PC-3 (cell line): ENCODE measurements around the gene C1orf141. TPM values are rescaled to one million over a fixed set of nuclear protein-coding genes. Genes with fewer than 3 reads are reported as not detected.
"Not testable (repeated sequence)": the region's sequence is repeated elsewhere in the genome, so short reads cannot be mapped to it uniquely, and the experiment has no call there.

ENCODE experiments used
- ATAC-seq: fragments of 200-7000 bp; cut with Tn5 transposase; 2 replicates; pipeline ENCODE4 v1.9.1; 2020; ENCODE audit warnings: mild to moderate bottlenecking, moderate library complexity
- BruUV-seq: library from RNA; stranded (reverse); fragments of 400-500 nt; replicated peaks from 2 replicates; lab custom pipeline; 2021; lab: Mats Ljungman, UMichigan
- CTCF ChIA-PET: fragments of 300-600 bp; sonication (Branson Sonifier 250); formaldehyde crosslinking; loops from one replicate; lab custom pipeline; 2022; ENCODE audit warnings: antibody characterized with exemption; lab: Charles Lee
- POLR2A ChIA-PET: fragments of 300-600 bp; sonication (Branson Sonifier 250); formaldehyde crosslinking; loops from one replicate; lab custom pipeline; 2022; ENCODE audit warnings: antibody characterized with exemption; ENCODE audit not compliant: unreplicated experiment; lab: Charles Lee
- DNase-seq: peaks from one replicate; pipeline ENCODE4 v3.0.0-alpha.2; 2015
- H2AFZ ChIP-seq: fragments of 300-600 bp; sonication (generic); 2 replicates; pipeline ENCODE4 v1.6.0; 2016; ENCODE audit warnings: antibody characterized with exemption, low read length
- H3F3A ChIP-seq: fragments of 300-600 bp; sonication (generic); one replicate; pipeline ENCODE4 v1.6.0; 2017; ENCODE audit warnings: antibody characterized with exemption, low read length, control low read depth, mild to moderate bottlenecking; ENCODE audit not compliant: unreplicated experiment
- H3K27ac ChIP-seq: fragments of 300-600 bp; sonication (generic); 2 replicates; pipeline ENCODE4 v1.5.1; 2016; ENCODE audit warnings: mild to moderate bottlenecking, low read length
- H3K27me3 ChIP-seq: fragments of 300-600 bp; sonication (generic); 2 replicates; pipeline ENCODE4 v1.6.1; 2016; ENCODE audit warnings: low read length, mixed read lengths
- H3K36me3 ChIP-seq: fragments of 300-600 bp; sonication (generic); 2 replicates; pipeline ENCODE4 v1.6.1; 2016; ENCODE audit warnings: low read depth, mixed run types, low read length, mixed read lengths
- H3K4me1 ChIP-seq: fragments of 300-600 bp; sonication (generic); 2 replicates; pipeline ENCODE4 v1.5.1; 2016; ENCODE audit warnings: low read length; ENCODE audit not compliant: insufficient read depth
- H3K4me2 ChIP-seq: fragments of 300-600 bp; sonication (generic); 2 replicates; pipeline ENCODE4 v1.6.0; 2016; ENCODE audit warnings: low read length
- H3K4me3 ChIP-seq: fragments of 300-600 bp; sonication (generic); 2 replicates; pipeline ENCODE4 v1.5.1; 2016; ENCODE audit warnings: mild to moderate bottlenecking, low read length, mixed read lengths
- H3K79me2 ChIP-seq: fragments of 300-600 bp; sonication (generic); 2 replicates; pipeline ENCODE4 v1.6.1; 2017; ENCODE audit warnings: low read length, mixed read lengths
- H3K9ac ChIP-seq: fragments of 300-600 bp; sonication (generic); 2 replicates; pipeline ENCODE4 v1.6.0; 2016; ENCODE audit warnings: mild to moderate bottlenecking, low read length
- H3K9me2 ChIP-seq: fragments of 300-600 bp; sonication (generic); replicated peaks from 2 replicates; pipeline ENCODE4 v1.6.1; 2016; ENCODE audit warnings: mixed run types, low read length, mixed read lengths
- H3K9me3 ChIP-seq: fragments of 300-600 bp; sonication (generic); 2 replicates; pipeline ENCODE4 v1.6.1; 2016; ENCODE audit warnings: low read length, mixed read lengths
- H4K20me1 ChIP-seq: fragments of 300-600 bp; sonication (generic); 2 replicates; pipeline ENCODE4 v1.6.1; 2016; ENCODE audit warnings: low read length, mixed read lengths
- EZH2 ChIP-seq: fragments of 300-600 bp; sonication (generic); IDR thresholded peaks from one replicate; pipeline ENCODE4 v1.6.1; 2017; ENCODE audit warnings: antibody characterized with exemption, mild to moderate bottlenecking, low read length; ENCODE audit not compliant: unreplicated experiment
- EZH2phosphoT487 ChIP-seq: fragments of 300-600 bp; sonication (generic); IDR thresholded peaks from 2 replicates; pipeline ENCODE4 v1.6.1; 2018; ENCODE audit warnings: mild to moderate bottlenecking, antibody characterized with exemption, low read length, borderline replicate concordance
- intact Hi-C: fragments of 100-400 bp; cut with micrococcal nuclease; formaldehyde crosslinking; loops from 2 replicates; pipeline ENCODE4 v1.9.0; 2023
- total RNA-seq: library from RNA; depleted of rRNA; stranded (reverse); fragments of >200 nt; gene quantifications from 2 replicates; pipeline ENCODE4 v1.2.3, GENCODE V29; 2014
- TF ChIP-seq, protein P1 (sequence below): fragments of 300-600 bp; sonication (generic); conservative IDR thresholded peaks from 2 replicates; pipeline ENCODE4 v1.5.1; 2017; ENCODE audit warnings: antibody characterized with exemption, low read depth, mild to moderate bottlenecking, low read length

C1orf141 gene
- total RNA-seq, 1 experiment from 2014 or later = not detected

DNA sequence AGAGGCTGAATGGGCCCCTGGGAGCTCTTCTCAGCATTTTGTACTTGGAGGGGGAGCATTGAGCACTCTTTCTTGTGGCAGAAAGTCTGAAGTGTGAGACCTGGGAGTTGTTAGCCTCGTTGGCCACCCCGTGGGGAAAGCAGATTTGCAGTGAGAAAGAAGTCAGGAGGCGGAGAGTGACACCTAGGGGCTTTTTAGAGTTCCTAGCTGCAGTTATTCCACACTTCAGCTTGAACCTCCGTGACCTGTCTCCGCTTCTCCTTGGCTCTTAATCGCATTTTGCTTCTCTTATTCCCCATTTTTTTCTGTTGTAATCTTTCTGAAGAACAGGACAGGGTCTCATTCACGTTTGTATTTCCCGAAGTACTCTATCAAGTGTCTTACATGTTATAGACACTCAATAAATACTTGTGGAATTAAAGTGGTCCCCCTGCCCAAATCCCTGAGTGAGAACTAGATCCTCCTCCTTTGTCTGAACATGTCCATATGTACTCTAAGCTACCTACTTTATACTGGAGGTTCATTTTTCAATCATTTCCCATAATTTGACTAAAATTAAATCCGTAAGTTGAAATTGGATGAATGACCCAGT is 14.5 kb upstream of the C1orf141 start:
- peak; percentile 72 for DNase-seq
- no peaks in the 10 kb centered on the region for H3K27me3 ChIP-seq
- H3K9ac ChIP-seq = no peak overlapping the region
- H3K9me3 ChIP-seq = no peaks in the 10 kb centered on the region
- ChIA-PET POLR2A (no interaction called here), CTCF (interaction anchor here (0.6 to 1.8 kb wide), 10 partner anchors 13 to 1833 kb away, joined by 3 to 30 read pairs (median 4); no protein-coding TSS in a partner anchor)
- 0 out of 2 replicates have a peak overlapping the region, but pooled peaks have one; percentile 0 for H3K27ac ChIP-seq
- H3K9me2 ChIP-seq = no peaks in the 10 kb centered on the region
- no peaks in the 10 kb centered on the region for H3F3A ChIP-seq
- H3K4me1 ChIP-seq = peaks cover 6% of the 10 kb centered on the region
- peak; percentile 93 for ATAC-seq
- H3K79me2 ChIP-seq = no peaks in the 10 kb centered on the region
- H3K36me3 ChIP-seq = no peaks in the 10 kb centered on the region
- no peaks in the 10 kb centered on the region for H4K20me1 ChIP-seq
- H3K4me2 ChIP-seq = peak overlapping the region; percentile 32
- no peak overlapping the region for H3K4me3 ChIP-seq
- TF ChIP-seq, protein P1, sequence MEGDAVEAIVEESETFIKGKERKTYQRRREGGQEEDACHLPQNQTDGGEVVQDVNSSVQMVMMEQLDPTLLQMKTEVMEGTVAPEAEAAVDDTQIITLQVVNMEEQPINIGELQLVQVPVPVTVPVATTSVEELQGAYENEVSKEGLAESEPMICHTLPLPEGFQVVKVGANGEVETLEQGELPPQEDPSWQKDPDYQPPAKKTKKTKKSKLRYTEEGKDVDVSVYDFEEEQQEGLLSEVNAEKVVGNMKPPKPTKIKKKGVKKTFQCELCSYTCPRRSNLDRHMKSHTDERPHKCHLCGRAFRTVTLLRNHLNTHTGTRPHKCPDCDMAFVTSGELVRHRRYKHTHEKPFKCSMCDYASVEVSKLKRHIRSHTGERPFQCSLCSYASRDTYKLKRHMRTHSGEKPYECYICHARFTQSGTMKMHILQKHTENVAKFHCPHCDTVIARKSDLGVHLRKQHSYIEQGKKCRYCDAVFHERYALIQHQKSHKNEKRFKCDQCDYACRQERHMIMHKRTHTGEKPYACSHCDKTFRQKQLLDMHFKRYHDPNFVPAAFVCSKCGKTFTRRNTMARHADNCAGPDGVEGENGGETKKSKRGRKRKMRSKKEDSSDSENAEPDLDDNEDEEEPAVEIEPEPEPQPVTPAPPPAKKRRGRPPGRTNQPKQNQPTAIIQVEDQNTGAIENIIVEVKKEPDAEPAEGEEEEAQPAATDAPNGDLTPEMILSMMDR = peak; percentile 81
- TF ChIP-seq EZH2phosphoT487 = no peak
- peak overlapping the region; percentile 70 for H2AFZ ChIP-seq
- no TSS peak for BruUV-seq
- intact Hi-C loops = loop anchor here (1.0 to 10.0 kb wide), 3 partner anchors 153 to 384 kb away; no protein-coding TSS in a partner anchor

- H3K4me2 ChIP-seq = peak overlapping the region; percentile 32
- CTCF ChIA-PET = interaction anchor here (0.5 to 1.8 kb wide), 5 partner anchors 14 to 223 kb away, joined by 3 to 30 read pairs (median 6); no protein-coding TSS in a partner anchor
Measured at GRCh38 chr1:67148516-67149178, 13.9 kb upstream of the C1orf141 start.

GRCh38 chr1:67147973-67148372 is 13.2 kb upstream of the C1orf141 start:
- POLR2A ChIA-PET = interaction anchor here (0.5 kb wide), 1 partner anchor 96 kb away, joined by 4 read pairs; no protein-coding TSS in a partner anchor
- intact Hi-C loops = loop anchor here (2.0 to 10.0 kb wide), 2 partner anchors 187 to 383 kb away; no protein-coding TSS in a partner anchor
- H2AFZ ChIP-seq, H3K79me2 ChIP-seq, H3K9me3 ChIP-seq, H3K4me2 ChIP-seq, H3K36me3 ChIP-seq, ATAC-seq, H4K20me1 ChIP-seq, H3K9me2 ChIP-seq, H3K4me3 ChIP-seq, DNase-seq, H3F3A ChIP-seq, H3K4me1 ChIP-seq, BruUV-seq, H3K27ac ChIP-seq, H3K27me3 ChIP-seq, H3K9ac ChIP-seq: not testable (repeated sequence)
- CTCF ChIA-PET = interaction anchor here (0.5 kb wide), 1 partner anchor 174 kb away, joined by 5 read pairs; no protein-coding TSS in a partner anchor

More at GRCh38 chr1:67148516-67149178, 13.9 kb upstream of the C1orf141 start:
- Histone ChIP-seq H3K27ac (0 out of 2 replicates have a peak overlapping the region, but pooled peaks have one; percentile 0), H3K4me1 (peaks cover 6% of the 10 kb centered on the region), H3K9me2 (no peaks in the 10 kb centered on the region), H3K36me3 (no peaks in the 10 kb centered on the region), H3K27me3 (no peaks in the 10 kb centered on the region), H2AFZ (peak overlapping the region; percentile 70), H3K9ac (no peak overlapping the region), H3K79me2 (no peaks in the 10 kb centered on the region), H3K4me3 (no peak overlapping the region), H3K9me3 (no peaks in the 10 kb centered on the region), H4K20me1 (no peaks in the 10 kb centered on the region), H3F3A (no peaks in the 10 kb centered on the region)
- intact Hi-C loops = loop anchor here (1.0 to 10.0 kb wide), 3 partner anchors 152 to 384 kb away; no protein-coding TSS in a partner anchor
- POLR2A ChIA-PET = no interaction called here
- ATAC-seq = peak; percentile 26; the same call in 1 of the 2 replicates
- no TSS peak for BruUV-seq
- TF ChIP-seq EZH2 = no peak
- TF ChIP-seq, protein P1 = no peak
- TF ChIP-seq EZH2phosphoT487 = no peak
- peak; percentile 33 for DNase-seq
